ENCODE measurements around the gene SEC61B.

SEC61B gene

DNA sequence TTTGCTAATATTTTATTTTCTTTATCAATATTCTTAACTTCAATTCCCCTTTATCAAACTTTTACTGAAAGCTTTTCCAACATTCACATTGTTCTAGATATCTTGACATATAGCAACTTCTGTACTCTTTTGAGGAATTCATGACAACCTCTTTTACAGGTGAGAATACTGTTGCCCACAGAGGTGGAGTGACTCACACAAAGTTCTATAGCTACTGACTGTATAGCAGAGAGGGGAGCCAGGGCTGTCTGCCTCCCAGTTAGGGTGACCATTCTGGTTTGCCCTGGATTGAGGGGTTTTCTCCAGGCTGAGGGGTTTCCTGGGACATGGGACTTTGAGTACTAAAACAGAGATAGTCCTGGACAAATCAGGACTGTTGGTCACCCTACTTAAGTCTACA, 16.2 kb downstream of the SEC61B start:
- no peak for DNase-seq (ENCODE audit: low read depth)

DNA sequence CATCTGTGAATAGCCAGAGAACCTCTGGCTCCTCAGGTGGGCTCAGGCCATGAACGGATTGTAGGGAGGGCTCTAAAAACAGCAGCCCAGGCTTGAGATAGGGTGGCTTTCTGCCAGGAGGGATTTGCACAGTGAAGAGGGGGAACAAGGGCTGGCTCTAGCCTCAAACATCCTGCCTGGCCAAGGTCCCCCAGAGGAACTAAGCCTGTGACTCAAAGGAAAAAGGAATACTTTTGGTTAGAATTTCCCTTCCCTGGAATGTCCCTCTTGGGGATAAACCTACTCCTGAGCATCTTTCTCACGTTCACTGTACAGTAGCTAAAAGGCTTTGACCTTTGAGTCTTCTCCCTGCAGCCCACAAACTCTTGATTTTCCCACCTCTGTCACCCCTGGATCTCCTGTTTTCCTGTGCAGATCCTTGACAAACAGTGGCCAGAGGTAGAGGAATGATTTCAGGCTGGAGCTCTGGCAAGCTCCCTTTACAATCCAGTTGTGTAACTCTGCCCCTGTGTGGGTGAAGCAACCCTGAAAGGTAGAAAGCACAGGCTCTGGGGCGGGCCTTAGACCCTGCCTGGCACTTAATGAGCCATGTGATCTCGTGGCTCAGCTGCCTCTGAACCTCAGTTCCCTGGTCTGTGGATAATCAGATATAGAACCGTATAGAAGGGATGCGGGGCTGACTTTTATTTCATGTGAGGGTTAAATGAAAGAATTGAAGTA, 17.4 kb downstream of the SEC61B start:
- peak; percentile 49 for DNase-seq (ENCODE audit: low read depth)

DNA sequence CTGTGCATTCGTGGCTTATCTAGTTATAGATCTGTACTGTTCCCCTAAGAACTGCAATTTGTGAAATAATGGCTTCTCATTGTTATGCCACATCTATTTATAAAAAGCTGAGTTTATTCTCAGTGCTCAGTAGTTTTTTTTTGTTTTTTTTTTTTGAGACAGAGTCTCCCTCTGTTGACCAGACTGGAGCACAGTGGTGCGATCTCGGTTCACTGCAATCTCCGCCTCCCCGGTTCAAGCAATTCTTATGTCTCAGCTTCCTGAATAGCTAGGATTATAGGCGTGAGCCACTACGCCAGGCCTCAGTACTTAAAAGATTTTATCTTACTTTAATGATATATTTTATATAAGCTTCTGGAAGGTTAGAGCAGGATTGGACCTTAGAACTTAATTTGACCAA, 19.0 kb downstream of the SEC61B start:
- no peak for DNase-seq (ENCODE audit: low read depth)

DNA sequence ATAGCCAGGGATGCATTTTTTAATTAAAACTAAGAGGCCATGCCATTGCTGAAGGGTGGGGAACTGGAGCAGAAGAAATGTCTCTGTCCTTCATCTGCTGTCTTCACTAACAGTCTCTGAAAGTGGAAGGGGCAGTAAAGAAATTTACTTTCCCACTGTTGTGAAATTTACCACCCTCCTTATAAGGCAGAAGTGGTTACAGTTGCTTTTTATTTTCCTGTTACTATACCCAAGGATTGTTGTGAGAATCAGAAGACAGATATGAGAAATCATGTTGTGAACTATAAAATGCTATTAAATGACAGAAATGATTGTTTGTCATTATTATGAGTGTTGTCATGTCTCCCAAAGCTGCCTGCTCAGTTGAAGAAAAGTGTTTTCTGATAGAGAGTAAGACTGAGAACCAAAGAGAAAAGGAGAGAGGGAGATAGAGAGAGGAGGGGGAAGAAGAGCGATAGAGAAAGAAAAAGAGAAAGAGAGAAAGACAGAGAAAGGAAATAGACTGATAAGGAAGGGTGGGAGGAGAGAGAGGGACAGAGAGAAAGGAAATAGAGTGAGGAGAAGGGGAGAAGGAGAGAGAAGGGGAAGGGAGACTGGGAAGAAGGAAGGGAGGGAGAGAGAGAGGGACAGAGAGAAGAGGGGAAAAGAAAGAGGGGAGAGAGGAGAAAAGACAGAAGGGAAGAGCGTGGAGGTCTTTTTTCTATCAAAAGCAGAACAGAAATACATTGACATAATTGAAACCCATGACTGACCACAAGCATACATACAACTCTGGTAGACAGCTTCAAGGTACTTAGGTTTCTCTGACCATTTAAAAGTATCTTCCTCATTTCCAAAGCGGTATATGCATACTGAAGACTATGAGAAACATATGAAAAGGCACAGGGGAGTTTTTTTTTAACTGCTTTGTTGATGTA, 22.5 kb downstream of the SEC61B start:
- no peak for DNase-seq (ENCODE audit: low read depth)

DNA sequence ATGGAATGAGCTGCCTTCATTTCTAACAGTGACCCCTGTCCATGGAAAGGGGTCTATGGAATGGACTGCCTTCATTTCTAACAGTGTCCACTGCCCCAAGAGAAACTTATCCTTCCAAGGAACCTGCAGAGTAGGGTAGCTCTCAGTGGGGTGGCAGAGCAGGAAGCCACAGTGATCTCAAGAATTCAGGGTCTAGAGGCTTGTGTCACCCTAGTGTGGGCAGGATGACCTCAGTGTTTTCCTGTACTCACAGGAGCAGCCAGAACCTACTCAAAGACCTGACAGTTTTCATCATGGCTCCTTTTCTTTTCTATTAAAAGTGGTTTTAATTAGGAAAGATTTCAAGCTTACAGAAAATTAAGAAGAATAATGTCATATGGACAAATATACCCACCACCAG, 27.5 kb downstream of the SEC61B start:
- no peak for DNase-seq (ENCODE audit: low read depth)

DNA sequence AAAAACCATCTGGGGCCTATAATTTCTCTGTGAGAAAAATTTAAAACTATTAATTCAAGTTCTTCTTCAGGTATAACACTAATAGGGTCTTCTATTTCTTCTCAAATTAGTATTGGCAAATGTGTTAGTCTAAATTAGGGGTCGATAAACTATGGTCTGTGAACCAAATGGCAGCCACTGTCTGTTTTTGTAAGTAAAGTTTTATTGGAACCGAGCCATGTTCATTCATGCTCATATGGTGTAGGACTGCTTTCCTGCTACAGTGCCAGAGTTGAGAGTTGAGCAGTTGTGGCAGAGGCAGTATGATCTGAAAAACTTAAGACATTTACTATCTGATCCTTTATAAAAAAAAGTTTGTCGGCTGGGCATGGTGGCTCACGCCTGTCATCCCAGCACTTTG, 29.1 kb downstream of the SEC61B start:
- DNase-seq (ENCODE audit: low read depth), result no peak

DNA sequence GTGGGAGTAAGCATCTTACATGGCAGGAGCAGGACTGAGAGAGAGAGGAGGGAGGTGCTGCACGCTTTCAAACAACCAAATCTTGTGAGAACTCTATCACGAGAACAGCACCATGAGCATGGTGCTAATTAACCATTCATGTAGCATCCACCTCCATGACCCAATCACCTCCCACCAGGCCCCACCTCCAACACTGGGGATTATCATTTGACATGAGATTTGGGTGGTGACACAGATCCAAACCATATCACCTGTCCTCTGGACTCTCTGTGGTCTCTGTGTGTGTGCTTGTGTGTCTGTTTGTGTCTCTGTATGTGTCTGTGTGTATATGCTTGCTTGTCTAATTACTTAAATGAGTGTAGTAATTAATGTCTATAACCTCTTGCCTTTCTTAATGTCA, 31.1 kb downstream of the SEC61B start:
- no peak for DNase-seq (ENCODE audit: low read depth)

DNA sequence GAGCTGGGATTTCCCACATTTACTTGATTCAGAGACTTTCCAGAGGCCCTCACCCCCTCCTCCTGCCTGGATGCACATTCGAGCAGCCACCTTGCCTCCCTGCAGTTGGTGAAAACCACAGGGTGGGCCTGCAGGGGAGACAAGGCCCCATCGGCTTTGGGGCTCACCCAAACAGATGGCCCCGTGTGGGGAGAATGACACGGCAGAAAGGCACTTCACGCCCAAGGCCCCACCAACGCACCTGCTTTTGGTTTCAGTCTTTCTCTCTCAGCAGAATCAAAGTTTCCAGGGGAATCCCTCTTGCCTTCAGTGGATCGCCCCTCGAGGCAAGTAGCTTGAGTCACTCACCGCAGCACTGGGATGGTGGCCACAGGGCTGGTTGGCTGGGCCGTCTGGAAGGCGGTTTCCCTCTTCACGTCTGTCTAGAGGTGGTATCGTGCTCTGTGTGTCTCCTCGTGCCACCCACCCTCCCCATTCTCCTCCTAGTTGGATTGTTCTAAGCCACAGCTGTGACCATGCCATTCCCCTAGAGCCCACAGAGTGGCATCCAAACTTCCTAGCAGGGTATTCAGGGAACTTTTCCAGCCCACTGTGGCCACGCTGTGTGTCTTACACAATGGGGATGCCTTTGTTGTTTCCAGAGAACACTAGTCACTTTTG, 31.8 kb downstream of the SEC61B start:
- DNase-seq (ENCODE audit: low read depth), result no peak

DNA sequence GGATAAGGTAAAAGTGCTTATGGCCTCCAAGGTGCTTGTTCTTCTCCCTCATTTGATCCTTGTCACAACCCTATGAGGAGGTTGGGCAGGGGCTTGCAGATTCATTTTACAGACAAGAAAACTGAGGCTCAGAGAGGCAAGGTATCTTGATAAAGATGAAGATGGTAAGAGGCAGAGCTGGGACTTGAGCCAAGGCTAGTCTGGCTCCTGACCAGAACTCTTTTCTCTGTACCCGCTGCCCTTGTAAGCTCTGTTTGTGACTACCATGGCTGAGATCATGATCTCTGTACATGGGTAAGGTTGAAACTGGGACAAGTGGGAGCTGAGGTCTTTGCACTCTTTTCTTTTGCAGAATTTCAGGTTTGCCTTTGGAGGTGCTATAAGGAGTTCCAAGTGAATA, 33.6 kb downstream of the SEC61B start:
- DNase-seq (ENCODE audit: low read depth), result no peak

DNA sequence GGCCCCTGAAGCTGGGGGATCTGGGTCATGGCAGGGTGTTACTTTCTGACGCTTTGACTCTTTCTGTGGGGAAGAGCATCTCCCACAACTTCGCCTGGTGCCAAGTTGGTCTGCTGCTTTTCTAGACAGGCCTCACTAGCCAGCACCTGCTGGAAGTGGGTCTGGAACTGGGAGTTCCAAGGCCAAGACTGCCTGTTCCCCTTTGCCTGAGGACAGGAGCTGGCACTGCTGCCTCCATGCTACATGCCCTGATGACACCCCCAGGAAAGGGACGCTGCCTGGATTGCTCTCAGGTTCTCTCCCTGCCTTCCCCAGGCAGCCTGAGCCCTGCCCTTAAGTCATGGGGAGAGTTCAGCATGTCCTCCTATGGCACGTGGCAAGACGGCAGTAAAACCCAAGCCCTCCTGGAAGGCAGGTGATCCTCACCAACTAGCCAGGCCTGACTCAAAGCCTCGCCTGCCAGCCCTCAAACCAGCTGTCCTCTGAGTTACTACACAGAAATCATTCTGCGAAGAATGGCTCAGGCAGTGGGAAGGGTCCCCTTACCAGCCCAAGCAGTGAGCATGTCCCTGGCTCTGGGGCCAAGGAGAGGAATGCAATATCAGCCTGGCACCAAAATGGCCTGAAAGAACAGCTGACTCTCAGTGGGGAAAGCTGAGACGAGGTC, 35.8 kb downstream of the SEC61B start:
- no peak for DNase-seq (ENCODE audit: low read depth)

DNA sequence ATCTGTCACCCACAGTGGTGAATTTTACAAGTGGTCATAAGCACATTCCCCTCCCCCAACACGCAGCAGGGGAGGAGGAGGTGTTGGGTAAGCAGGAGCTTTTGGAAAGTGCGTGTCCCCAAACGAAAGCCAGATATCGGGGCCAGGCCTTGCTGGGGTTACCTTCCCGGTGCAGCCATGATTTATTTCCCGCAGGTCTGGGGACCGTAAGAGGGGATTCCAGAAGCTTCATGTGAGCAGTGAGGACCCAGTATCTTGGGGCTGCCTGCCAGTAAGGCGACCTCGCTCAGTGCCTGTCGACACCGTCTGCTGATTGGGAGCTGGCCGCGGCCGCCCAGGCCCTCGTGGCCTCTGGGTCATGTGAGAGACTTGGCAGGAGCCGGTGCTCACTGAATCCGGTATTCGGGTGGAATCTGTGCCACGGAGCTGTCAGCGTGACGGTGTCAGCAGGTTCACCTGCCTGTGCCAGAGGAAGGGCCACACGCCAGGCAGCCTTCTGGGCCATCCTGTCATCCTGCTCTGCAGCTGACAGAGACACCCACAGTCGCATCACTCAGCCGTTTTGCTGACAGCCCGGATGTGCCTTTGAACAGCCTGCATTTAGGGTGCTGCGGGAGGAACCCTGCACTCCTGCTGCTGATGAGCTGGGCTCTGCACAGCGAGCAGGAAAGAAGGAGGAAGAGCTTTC, 37.3 kb downstream of the SEC61B start:
- no peak for DNase-seq (ENCODE audit: low read depth)

DNA sequence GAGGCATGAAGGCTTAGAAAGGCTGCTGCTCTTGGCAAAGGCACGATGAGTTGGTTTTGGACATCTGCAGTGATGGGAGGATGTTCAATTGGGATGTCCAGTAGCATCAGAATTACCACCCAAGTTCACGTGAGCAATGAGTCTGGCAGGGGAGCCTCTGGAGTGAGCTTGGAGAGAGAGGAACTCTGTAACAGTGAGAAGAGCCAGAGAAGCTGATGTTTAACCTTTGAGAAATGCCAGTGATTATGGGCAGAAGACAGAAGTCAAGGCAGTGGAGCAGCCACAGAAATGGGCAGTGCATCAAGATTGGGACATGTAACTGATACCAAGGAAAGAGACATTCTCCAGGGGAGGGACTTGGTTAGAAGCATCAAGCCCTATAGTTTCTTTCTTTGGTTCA, 39.8 kb downstream of the SEC61B start:
- no peak for DNase-seq (ENCODE audit: low read depth)

DNA sequence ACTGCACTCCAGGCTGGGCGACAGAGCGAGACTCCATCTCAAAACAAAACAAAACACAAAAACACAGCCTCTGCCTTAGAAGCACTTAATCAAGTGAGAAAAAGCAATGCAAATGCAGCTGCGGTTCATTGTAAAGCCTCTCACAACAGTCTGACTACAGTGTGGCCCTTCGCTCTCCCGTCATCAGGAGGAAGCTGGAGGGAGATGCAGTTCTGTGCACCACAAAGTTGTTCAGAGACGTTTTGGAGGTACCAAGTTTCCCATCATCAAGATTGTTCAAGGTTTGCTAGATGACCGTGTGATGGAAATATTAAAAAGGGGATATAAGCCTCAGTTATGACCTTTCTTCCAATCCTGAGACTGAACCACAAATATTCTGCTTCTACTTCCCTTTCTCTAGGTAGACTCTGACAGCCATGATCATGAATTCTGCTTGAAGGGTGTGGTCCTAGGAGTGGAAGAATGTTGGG, 40.9 kb downstream of the SEC61B start:
- no peak for DNase-seq (ENCODE audit: low read depth)

DNA sequence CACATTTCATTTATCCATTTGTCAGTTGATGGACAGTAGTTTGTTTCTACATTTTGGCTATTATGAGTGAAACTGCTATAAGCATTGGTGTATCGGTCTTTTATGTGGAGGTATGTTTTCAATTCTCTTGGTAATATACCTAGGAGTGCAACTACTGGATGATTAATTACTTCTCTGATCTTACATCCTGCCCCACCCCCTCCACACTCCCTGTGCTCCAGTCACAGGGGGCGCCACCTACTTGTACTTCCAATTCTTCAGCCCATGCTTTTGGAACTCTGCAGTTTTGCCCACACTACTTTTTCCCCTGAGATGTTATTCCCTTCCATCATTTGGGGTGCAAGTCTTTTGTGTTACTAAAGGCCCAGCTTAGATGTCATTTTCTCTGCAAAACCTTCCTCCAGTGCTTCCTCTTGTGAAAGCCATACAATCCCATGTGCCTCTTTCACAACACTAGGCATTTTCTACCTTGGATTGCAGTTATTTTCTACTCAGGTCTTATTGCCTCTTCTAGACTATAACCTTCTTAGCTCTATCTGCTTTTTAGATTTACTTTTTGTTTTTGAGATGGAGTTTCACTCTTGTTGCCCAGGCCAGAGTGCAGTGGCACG, 42.1 kb downstream of the SEC61B start:
- no peak for DNase-seq (ENCODE audit: low read depth)

DNA sequence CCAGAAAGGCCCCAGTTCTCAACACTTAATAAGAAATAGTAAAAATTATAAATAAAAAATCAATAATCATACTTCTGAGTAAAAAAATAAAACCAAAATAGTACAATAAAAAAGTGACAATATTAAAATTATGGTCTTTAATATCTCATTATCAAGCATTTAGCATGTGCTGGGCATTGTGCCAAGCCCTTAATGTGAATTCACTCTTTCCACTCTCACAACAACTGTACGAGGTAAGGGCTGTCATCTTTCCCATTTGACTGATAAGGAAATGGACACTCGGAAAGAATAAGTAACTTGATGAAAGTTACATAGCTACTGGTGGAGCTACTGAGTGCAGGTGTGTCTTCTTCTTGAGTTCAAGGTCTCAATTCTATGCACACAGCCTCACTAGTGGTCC, 43.6 kb downstream of the SEC61B start:
- no peak for DNase-seq (ENCODE audit: low read depth)

DNA sequence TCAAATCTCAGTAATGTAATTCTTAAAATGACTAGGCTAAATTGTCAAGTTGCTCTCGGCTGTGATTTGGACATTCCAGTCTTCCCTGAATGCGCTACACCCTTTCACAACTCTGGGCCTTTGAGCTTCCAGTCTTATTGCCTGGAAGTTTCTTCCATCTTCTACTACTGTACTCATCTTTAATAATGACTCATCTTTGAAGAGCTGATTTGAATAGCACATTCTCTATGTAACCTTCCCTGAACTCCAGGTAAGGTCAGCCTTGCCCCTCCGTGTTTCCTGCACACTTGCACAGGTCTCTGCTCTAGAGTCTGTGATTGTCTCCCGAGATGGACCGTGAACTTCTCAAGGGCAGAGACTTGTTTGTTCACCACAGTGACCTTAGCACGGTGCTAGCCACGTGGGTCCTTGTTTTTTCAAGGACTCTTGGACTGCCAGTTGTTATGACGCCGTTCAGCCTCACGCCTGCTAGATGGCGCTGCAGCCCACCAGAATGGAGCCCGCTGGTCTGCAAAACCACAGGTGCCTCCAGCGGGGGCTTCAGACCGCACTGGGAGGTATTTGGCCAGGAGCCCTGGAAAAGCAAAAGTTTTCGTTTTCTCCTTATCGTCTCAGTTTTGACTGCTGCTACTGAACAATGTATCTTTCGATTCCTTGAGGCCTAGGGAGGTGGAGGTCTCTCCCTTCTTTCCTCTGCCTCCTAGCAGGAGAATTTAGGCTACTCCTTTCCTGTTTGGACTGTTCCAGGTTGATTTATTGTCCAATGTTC, 44.4 kb downstream of the SEC61B start:
- DNase-seq (ENCODE audit: low read depth), result peak; percentile 31

DNA sequence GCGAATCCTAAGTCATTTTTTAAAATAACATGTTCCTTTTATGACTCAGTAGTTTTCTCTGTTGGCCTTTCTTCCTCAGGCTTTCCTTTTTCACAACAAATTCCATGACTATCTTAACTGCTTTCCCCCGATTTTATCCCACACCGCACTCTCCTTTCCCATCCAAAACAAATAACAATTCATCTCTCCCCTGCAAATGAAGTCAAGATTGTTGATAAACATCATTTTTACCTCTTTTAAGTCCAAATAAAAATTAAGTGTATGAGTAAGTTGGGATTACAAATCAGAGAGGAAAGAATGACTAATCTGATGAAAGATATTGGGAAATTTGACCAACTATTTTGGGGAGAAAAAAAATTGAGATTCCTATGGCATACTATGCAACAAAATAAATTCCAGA, 47.3 kb downstream of the SEC61B start:
- DNase-seq (ENCODE audit: low read depth), result peak; percentile 71

DNA sequence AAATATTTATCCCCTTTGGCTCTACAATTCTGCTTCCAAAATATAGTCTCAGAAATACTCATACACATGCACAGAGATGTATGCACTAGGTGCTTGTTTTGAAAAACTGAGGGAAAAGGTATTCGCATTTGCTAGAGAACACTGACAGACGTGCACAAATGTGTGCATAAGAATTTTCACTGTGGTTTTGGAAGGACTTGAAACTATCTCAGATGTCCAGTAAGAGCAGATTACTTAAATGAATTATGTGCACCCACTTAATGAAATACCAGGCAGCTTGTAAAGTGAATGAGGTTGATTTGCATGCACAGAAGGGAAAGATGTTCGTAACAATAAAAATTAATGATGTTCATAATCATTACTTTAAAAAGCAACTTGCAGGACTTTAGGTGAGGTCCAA, 48.4 kb downstream of the SEC61B start:
- no peak for DNase-seq (ENCODE audit: low read depth)

DNA sequence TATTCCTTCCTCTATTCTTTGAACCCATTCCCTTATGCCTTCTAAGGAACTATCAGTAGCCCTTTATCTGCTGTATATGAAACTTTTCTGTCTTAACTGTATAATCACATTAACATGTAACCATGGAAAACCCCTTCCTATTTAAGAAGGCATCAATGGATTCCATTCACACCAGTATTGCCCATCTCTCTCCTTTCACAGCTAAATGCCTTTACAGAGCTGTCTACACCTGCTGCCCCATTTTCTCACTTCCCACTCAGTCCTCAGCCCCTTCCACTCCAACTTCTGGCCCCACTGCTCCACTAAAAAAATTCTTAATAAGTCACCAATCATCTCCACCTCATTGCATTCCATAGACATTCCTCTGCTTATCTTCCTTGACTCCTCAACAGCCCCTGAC, 50.8 kb downstream of the SEC61B start:
- DNase-seq (ENCODE audit: low read depth), result no peak

DNA sequence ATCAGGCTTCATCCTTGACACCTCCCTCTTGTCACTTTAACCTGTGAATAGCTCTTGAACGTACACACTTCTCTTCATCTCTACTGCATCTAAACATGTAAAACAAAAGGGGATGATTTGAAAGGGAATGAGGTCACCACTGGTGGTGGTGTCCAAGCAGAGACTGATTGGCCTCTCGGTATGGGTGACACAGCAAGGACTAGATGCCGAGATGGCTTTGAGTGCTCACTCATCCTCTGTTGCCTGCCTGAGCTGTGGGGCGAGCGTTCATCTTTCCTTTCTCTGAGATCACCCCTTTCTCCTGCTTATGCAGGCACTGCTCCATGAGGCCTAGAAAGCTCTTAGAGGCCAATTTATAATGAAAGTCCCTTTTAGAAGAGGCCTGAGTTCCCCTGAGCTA, 51.9 kb downstream of the SEC61B start:
- DNase-seq (ENCODE audit: low read depth), result no peak

DNA sequence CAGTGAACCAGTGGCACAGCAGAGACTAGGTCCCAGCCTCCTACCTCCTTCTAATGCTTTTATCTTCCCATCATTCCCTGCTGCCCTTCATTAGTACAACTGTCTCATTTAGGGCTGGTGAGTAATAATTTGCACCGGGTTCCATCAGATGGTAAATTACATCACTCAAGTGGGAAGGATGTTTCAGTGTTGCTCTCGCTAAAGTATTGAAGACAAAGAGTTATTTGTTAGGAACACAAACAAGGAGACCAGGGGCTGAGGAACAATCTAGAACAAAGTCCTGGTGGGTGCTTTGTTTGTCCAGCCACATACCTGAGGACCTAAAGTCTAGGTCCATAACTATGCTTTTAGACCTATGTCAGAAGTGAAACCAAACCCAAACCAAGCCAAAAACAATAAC, 52.4 kb downstream of the SEC61B start:
- DNase-seq (ENCODE audit: low read depth), result no peak
